GM21515 (cell line): ENCODE results near the gene KRT7.

Experiments used
- ATAC-seq: cut with Tn5 transposase; IDR thresholded peaks from one replicate; pipeline ENCODE4 v1.9.1; 2021; ENCODE audit not compliant: unreplicated experiment

Gene KRT7

DNA sequence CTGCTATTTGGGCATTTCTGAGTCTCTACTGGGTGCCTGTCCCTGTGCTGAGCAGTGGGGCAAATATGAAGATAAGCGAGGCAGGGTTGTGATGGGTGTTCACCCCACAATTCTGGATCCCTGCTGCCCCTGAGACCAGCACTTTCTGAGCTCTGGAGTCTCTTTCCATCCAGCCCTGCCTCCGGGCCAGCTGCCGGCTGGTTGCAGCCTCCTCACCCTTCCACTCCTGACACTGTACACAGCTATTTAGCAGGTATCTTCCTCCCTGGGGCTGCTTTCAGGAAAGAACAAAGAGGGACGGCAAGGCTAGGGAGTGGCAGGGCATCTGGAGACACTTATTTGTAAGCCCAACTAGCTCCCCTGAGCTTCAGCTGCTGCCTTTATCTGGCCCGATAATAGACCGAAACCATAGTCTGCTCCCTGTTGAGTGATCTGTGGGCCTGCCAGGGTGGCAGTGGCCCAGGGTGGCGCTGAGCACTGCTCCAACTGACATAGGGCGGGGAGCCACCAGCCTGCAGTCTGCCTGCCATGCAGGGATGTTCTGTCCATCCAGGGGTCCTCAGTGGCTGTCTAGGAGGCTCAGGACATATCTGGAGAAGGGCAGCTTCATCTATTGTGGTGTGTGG, 33.6 kb upstream of the KRT7 start:
- no peak for ATAC-seq

DNA sequence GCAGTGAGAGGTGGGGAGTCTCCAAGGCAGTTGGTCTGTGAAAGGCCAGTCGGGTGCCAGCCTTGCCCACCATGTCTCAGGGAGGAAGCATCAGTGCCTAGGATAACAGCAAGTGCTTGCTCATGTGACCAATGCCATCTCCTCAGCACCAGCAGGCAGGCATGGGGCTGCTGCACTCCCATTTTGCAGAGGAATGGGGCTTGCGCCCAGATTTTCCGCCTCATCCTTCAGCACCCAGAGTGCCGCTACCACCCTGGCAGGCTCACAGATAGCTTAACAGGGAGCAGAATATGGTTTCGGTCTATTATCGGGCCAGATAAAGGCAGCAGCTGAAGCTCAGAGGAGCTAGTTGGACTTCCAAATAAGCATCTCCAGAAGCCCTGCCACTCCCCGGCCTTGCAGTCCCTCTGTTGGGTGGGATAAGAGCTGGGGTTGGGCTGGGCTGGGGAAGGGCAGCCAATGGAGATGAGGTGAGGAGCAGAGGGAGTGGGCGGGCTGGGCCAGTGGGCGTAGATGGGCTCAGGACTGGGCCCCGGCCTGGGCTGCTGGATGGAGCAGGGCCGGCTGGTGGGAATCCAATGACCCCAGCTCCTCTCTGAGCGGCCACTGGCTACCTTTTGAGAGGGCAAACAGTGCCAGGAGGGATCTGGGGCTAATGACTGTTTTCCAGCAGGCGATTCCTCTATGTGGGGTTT, 32.8 kb upstream of the KRT7 start:
- ATAC-seq, result no peak

DNA sequence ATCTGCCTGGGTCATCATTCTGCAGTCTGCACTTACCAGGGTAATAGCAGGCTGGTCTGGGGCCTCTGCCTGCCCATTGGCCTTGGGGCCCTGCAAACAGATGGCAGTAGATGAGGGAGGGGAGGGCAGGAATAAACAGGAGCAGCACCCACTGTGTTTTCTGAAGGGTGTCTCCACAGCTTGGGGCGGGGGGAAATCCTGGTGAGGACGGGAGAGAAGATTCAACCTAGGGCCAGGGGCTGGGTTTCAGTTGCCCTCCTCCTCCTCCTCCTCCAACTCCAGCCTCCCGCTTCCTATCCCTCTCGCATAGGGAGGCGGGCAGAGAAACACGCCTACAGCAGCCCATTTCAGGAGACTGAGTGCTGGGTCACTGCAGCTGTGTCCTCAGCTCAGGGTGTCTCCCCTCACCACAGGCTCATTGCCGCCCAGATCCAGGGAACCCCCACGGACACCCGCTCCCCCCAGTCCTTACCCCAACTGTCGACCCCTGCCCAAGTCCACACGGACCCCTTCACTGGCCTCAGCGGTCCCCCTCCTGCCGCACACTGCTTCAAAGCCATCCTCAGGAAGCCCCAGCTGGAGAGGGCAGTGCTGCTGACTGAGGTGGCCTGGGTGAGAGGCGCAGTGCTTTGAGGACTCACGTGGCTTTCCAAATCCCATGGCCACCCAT, 32.1 kb upstream of the KRT7 start:
- no peak for ATAC-seq

DNA sequence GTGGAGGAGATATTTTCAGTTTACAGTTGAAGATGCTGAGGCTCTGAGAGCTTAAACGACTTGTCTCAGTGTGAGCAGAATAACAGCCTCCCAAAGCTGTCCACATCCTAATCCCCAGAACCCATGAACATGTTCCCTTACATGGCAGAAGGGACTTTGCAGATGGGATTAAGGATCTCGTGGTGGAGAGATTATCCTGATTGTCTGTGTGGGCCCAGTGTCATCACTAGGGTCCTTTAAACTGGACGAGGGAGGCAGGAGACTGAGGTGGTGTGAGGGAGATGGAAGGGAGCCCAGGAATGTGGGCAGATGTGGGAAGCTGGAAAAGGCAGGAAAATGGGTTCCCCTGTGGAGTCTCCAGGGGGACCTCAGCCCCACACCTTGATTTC, 31.6 kb upstream of the KRT7 start:
- ATAC-seq, result no peak

- no peak for ATAC-seq
Observed at GRCh38 chr12:52202361-52203078, 30.5 kb upstream of the KRT7 start.

- no peak for ATAC-seq
Observed at GRCh38 chr12:52203079-52203921, 29.7 kb upstream of the KRT7 start.

- ATAC-seq, result no peak
Observed at GRCh38 chr12:52204095-52204930, 28.7 kb upstream of the KRT7 start.

GRCh38 chr12:52204931-52205505, 28.0 kb upstream of the KRT7 start:
- ATAC-seq, result no peak

DNA sequence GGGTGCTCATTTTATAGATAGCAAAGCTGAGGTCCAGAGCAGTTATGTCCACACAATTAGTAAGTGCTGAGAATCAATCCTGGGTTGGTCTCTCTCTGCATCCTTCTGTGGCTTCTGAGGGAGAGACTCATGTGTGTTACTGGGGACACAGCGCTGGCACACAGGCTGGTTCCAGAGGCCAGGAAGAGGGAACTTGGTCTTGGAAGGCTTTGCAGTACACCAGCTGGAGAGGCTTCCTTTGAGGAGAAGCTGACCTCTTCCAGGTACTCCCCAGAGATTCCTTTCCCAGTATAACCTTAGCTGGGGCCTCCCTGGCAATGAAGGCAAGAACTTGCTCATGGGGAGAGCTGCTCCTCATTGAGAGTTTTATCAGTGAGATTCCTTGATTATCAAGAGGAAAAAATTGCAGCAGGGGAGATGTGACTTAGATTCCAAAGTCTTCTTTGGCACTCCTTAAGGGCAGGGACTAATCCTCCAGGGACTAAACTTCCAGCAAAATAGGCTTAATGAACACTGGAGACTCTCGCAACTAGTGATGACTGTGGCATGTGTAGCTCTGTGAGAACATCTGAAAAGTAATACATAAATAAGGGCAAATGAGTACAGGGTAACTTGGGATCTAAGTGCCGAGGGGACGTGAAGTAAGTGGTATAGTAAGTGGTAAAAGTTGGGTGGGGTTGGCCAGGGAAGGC, 27.3 kb upstream of the KRT7 start:
- ATAC-seq, result no peak

GRCh38 chr12:52206304-52207040, 26.6 kb upstream of the KRT7 start:
- ATAC-seq, result no peak

DNA sequence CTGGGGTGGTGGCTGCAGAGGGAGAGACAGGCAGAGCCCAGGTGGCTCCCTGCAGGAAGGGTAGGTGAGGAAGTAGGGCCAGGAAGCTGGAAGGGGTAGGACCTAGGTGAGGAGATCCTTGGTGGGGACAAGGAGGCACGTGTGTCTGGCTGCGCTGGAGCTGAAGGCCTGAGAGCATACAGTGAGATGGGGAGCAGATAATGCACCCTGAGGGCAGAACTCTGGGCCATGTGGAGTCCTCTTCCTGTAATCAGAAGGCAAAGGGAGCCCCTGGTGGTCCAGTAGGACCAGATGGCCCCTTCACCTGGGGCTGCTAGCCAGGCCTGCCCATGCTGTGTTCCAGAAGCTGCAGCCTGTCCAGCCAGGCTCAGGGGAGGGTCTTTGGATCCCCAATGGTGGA, 25.9 kb upstream of the KRT7 start:
- no peak for ATAC-seq

DNA sequence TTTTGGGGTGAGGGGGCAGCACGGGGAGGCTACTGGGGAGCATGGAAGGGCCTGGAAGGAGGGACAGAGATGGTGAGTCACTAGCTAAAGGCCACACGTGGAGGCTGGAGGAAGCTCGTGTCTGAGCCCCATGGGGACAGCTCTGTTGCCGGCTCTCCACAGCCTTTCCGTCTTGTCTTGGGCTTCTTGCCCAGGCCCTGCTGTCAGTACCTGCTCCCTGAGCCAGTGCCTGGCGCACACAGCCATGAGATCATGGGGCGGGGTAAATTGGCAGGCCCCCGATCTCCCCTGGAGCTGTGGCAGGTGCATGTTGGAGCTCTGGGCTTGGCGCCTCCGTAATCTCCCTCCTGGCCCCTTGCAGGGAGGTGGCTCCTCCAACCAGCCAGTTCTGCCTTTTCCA, 25.1 kb upstream of the KRT7 start:
- no peak for ATAC-seq

DNA sequence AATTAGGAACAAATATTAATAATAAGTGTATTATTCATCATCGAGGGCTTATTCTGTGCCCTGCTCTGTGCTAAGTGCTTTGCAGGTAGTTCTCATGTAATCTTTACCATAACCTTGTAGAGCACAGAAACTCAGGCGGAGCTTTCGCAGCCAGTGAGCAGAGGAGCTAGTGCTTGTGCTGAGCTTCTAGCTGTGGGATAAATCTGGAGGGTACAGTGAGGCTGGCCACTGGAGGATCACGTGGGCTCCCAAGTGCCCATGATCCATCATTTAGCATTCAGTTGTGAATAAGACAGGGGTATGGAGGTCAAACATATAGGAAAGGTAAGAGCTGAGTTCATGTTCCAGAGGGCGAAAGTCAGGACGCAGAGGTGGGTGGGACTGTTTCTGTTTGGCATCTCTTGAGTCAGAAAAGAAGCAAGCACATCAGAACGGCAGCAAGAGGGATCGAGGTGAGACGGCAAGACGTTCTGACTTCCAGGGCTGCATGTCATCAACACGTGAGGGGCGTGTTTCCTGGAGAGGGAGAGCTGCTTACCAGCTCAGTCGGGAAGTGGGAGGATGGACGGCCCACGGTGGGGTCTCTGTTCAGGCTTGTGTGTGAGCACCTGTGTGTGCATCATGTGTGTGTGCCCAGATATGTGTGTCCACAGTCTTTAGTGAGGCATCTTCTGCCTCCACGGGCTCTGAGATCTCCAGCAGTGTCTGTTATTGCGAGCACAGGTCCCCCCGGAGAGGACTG, 24.4 kb upstream of the KRT7 start:
- no peak for ATAC-seq

DNA sequence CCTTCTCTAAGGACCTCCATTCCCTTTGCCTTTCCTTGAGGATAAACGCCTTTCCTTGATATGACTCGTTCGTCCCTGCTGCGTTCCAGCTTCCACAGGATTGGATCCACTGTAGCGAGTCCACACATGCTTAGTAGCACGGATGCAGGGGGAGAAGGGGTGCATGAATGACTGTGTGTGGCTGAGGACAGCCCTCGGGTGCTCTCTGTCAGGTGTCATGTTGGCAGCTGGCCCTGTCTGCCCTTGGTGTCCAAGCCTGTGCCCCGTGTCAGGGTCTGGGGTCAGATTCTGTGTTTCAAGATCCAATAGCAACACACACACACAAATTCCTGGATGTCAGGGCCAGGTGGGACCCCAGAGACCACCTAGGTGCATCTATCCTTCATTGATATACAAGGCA, 23.7 kb upstream of the KRT7 start:
- no peak for ATAC-seq

- no peak for ATAC-seq
Observed at GRCh38 chr12:52210186-52210924, 22.7 kb upstream of the KRT7 start.

DNA sequence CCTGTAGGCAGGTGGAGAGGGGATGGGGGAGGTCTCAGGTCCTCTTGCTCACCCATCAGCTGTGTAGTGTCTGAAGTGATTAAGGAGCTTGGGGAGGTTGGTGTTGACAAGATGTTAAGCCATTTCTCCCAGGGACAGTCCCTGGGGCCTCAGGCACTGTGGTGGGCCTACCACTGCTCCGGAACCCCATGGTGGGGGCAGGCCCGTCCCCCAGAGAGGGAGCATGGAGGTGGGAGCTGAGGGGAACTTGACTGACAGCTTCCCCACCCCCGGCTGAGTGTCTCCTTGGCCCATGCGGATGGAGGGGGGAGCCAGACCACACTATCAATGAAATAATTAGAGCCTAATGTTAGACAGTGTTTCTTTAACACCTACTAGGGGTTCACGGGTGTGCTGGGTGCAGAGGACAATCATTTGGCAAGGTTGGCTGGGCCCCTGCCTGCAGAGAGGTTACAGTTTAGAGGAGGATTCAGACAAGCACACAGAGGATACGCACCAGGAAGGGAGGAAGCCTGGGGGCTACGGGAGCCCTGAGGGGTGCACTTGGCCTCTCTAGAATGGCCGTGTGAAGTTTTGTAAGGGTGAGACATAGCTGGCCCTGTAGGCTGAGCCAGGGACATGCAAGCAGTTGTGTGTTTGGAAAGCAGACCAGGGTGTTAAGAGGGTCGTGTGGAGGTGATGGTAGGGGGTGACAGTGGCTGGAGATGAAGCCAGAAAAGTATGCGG, 22.0 kb upstream of the KRT7 start:
- no peak for ATAC-seq
